NCI-H2227 (cell line): ENCODE data around the gene PNLIPRP3.
A peak's percentile ranks its signal among the peaks of the same experiment; 100 is the strongest.

Experiments
- DNase-seq: peaks from one replicate; lab custom pipeline; 2025; ENCODE audit not compliant: unreplicated experiment; lab: John Stamatoyannopoulos, UW

PNLIPRP3 gene

DNA sequence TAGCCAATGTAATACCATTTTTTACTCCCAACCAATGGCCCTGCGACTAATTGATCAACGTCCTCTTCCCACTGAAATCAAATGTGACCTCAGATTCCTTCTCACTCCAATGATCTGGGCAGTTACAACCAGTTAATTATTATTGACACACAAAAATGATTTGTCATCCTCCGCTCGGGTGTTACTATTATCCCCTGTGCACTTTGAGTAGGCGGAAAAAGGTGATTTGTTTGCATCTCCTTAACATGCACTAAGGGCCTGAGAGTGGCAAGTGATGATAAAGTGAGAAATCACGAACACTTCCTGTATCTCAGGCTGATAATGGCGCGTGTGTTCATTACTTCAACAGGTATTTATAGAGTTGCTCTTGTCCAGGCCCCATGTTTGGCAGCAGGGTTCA lies 77.1 kb downstream of the PNLIPRP3 start:
- DNase-seq, result no peak

DNA sequence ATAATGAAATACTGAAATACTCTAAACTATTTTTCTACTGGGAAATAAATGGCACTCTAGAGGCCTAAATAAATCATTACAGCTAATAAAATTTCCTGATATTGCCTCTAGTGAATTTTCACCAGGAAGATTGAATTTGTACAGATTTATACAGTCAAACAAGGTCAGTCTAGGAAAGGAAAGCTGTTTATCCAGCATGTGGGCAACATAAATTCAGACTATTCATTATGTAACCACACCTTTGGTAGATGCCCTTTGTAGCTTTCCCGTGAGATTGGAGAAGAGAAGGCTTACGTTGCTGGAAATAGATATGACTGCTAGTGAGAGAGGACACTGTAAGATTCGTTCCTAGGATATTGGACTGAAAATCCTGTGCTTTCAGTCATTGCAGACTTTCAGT lies 82.9 kb downstream of the PNLIPRP3 start:
- DNase-seq, result no peak

DNA sequence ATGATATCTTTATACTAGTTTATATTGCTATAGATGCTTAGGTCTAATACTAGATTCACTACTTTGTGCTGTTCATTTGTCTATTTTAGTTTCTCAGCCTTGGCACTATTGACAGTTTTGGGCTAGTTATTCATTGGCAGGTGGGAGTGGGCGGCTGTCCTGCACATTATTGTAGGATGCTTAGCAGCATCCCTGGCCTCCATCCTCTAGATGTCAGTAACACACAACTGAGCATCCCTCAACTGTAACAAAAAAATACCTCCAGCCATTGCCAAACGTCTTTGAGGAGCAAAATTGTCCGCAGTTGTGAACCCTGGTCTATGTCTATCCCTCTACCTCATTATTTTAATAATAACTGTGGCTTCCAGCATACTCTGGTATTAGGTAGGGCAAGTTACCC lies 83.7 kb downstream of the PNLIPRP3 start:
- DNase-seq, result no peak

DNA sequence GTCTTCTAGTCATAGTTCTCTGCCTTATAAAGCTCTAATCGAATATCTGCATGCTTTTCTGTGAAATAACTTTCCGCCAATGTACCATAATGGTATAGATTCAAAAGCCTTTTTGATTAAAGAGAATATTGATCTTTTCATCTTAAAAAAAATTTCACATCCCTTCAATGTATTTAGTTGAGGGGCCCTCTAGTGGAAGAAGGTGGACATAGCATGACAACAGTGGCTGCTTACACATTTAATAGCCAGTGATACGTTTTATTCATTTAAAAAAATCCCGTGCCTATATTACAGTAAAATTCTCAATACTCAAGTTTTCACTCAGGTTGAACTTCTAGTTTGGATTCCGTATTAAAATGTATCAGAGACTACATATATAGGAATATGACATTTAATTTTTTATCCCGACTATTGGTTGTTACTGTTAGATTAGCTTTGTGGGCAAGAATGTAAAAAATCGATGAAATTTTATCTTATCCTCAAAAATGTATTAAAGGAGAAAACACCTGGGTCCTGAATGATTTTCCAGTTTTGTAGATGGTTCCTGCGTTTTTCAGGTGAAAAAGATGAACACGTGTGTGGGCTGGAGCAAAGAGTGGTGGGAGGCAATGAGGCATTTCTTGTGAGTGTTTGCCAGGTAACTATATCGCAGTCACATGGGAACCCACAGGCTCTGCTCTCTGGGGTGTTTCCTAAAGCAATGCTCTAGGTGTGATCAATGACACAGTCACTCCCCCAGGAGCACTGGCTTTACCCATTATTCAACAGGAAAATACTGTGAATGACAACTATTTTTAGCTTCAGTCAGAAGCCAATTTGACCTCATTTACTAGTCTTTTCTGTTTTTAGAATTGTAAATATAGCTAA lies 94.0 kb downstream of the PNLIPRP3 start:
- DNase-seq, result peak; percentile 51

DNA sequence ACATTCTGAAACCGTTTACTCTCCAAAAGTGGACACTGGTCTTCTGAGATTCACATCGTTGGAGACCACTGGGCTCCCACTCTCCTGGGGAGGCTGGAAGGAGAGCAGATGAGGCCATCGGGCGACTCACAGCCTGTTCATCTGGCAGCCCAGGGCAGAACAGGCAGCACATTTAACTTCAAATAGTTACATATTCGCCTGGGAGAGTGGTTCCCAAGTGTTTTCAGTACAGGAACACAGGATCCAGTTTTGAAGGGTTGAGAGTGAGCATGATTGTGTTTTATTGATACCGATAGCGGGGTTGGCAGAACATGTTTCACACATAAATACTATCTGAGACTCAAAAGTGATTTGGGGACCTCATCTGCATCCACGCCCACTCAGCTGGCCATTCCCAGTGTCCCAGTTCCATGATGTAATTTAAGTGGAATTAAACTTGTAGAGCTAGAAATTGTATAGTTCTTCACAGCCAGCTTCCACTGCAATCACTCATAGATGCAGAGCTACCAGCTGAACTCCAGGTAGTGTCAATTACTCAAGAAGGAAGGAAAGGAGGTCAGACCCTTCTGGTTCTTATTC lies 95.2 kb downstream of the PNLIPRP3 start:
- no peak for DNase-seq

DNA sequence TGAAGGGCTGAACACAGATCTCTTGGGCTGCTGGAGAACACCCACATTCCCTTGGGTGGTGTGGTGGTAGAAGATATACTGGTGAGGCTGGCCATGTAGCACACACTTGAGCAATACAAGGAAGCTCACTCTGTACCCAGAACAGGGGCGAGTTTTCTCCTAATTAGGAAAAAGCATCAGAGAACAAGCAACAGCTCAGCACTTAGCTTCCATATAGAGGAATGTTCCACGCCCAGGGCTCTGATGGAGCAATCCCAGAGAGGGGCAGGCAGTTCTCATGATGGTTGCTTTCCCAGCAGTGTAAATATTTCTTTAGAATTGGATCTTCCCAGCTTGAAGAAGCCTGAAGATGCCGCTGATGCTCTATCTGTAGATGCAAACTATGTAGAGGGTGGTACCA lies 97.1 kb downstream of the PNLIPRP3 start:
- no peak for DNase-seq

DNA sequence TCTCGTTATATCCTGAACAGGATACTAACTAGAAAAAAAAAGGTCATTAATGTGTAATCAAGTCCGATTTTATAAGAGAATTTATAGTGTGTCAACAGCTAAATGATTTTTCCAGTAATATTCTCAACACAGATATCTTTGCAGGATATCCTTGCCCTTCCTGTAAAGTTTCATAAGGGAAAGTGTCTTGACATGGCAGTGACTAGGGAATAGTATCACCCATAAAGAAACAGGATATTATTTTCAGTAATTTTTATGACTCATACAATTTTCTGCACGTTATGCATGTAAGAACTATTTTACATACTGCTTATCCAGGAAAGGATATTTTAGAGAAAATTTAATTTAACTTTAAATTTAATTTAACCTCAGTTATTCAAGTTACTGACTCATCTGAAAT lies 98.6 kb downstream of the PNLIPRP3 start:
- DNase-seq, result no peak
